HCT116 (cell line): ENCODE measurements around the gene TSPAN11.

ENCODE experiments used
- CTCF ChIP-seq, 3 experiments: fragments of 200-600 bp in 1 of 3; sonication (generic) in 1 of 3; IDR thresholded peaks in 2 of 3; conservative IDR thresholded peaks in 1 of 3; 2 replicates each; pipeline ENCODE4 v1.5.1; 2012 to 2017; ENCODE audit warnings: low read depth in 2 of 3, low read length in 2 of 3, antibody characterized with exemption in 1 of 3, borderline replicate concordance in 1 of 3, control low read depth in 1 of 3, mild to moderate bottlenecking in 1 of 3, mixed read lengths in 1 of 3, mixed run types in 1 of 3, moderate library complexity in 1 of 3; ENCODE audit not compliant: insufficient read depth in 1 of 3
- EZH2 ChIP-seq: fragments of 200-600 bp; sonication (generic); IDR thresholded peaks from 2 replicates; pipeline ENCODE4 v1.6.1; 2017; ENCODE audit warnings: antibody characterized with exemption, mixed run types
- POLR2AphosphoS5 ChIP-seq: IDR thresholded peaks from 2 replicates; pipeline ENCODE4 v1.6.1; 2011; ENCODE audit warnings: mild to moderate bottlenecking, low read depth, low read length, moderate library complexity

GRCh38 chr12:30990316-30990715 lies 63.8 kb downstream of the TSPAN11 start:
- TF ChIP-seq CTCF (IDR thresholded peaks at IDR 0.05 in 2 of 3, conservative IDR thresholded peaks at IDR 0.05 in 1 of 3; ENCODE audit: borderline replicate concordance in 1 of 3, insufficient read depth in 1 of 3, low read depth in 2 of 3, low read length in 2 of 3) (no peak), POLR2AphosphoS5 (no peak), EZH2 (no peak)
